Mucosa of descending colon (tissue), 3 donors: Measurements from ENCODE around the gene NFIX. TPM values are rescaled to one million over a fixed set of nuclear protein-coding genes. Genes with fewer than 3 reads are reported as not detected.

Experiments
- ATAC-seq: fragments of 200-7000 bp; cut with Tn5 transposase; one replicate; pipeline ENCODE4 v1.9.1; 2020; ENCODE audit warnings: mild to moderate bottlenecking, moderate library complexity
- DNase-seq, 3 donors: peaks; one replicate each; pipeline ENCODE4 v3.0.0-alpha.2; 2020
- H3K36me3 ChIP-seq: fragments of 200-600 bp; one replicate; pipeline ENCODE4 v1.8.0; 2021; ENCODE audit warnings: low read depth, mild to moderate bottlenecking
- H3K4me1 ChIP-seq: fragments of 200-600 bp; one replicate; pipeline ENCODE4 v1.8.0; 2021; ENCODE audit warnings: low read depth, mild to moderate bottlenecking
- H3K4me3 ChIP-seq: fragments of 200-600 bp; one replicate; pipeline ENCODE4 v1.8.0; 2021; ENCODE audit warnings: mild to moderate bottlenecking
- H3K9me3 ChIP-seq: fragments of 200-600 bp; one replicate; pipeline ENCODE4 v1.8.0; 2021; ENCODE audit warnings: mild to moderate bottlenecking
- CTCF ChIP-seq: fragments of 200-600 bp; IDR thresholded peaks from one replicate; pipeline ENCODE4 v1.8.0; 2022; ENCODE audit warnings: antibody characterized with exemption, mild to moderate bottlenecking
- intact Hi-C, 2 donors: fragments of 100-400 bp; cut with DNase I in 1 of 2; cut with micrococcal nuclease in 1 of 2; formaldehyde crosslinking; loops; one replicate each; pipeline versions ENCODE4 v1.11.0 to v1.11.1; 2022; cut with DNase I, micrococcal nuclease
- total RNA-seq, 3 donors: library from RNA; stranded (reverse); fragmentation: NEBNext Ultra II Directional in 2 of 3; extraction: Animal tissue kit (Norgen Biotek cat#: 25700) in 2 of 3; gene quantifications; one replicate each; pipeline versions ENCODE4 v1.2.1 to v1.2.4, GENCODE V29; 2021 to 2023
- donor health status: DM: no; HTN: no; CAD: no; lungs with moderate emphysema.
- donor health status: DM: no; HTN: no; CAD: no.
- donor health status: DM: no; HTN: yes; CAD: no.

Gene NFIX
- total RNA-seq, 3 donors from 2014 or later: 59.4 to 238 (median 64.6) TPM

GRCh38 chr19:13010038-13010991 is 15.0 kb downstream of the NFIX start:
- Histone ChIP-seq H3K4me1 (peaks cover 25% of the 10 kb centered on the region), H3K4me3 (no peak overlapping the region), H3K36me3 (no peaks in the 10 kb centered on the region), H3K9me3 (no peaks in the 10 kb centered on the region)
- intact Hi-C loops: no loop called here
- DNase-seq (peak in 1 of 3 donors; percentile 55), ATAC-seq (no peak)
- TF ChIP-seq CTCF: no peak

GRCh38 chr19:13010992-13011652 is 15.8 kb downstream of the NFIX start:
- Histone ChIP-seq H3K4me1 (peaks cover 27% of the 10 kb centered on the region), H3K9me3 (no peaks in the 10 kb centered on the region), H3K36me3 (no peaks in the 10 kb centered on the region), H3K4me3 (no peak overlapping the region)
- DNase-seq: peak in 1 of 3 donors; percentile 46
- no peak for TF ChIP-seq CTCF
- no peak for ATAC-seq
- intact Hi-C loops: no loop called here

- intact Hi-C loops: no loop called here
- no peak for TF ChIP-seq CTCF
- peak in 1 of 3 donors; percentile 52 for DNase-seq
- peaks cover 28% of the 10 kb centered on the region for H3K4me1 ChIP-seq
- H3K4me3 ChIP-seq: no peak overlapping the region
- ATAC-seq: no peak
- H3K9me3 ChIP-seq: no peaks in the 10 kb centered on the region
- no peaks in the 10 kb centered on the region for H3K36me3 ChIP-seq
Measured at GRCh38 chr19:13011653-13012389, 16.5 kb downstream of the NFIX start.

- intact Hi-C loops: no loop called here
- no peaks in the 10 kb centered on the region for H3K9me3 ChIP-seq
- no peak overlapping the region for H3K4me3 ChIP-seq
- no peak for ATAC-seq
- no peak for DNase-seq
- TF ChIP-seq CTCF: no peak
- H3K4me1 ChIP-seq: peaks cover 26% of the 10 kb centered on the region
- no peaks in the 10 kb centered on the region for H3K36me3 ChIP-seq
Measured at GRCh38 chr19:13012390-13012689, 17.1 kb downstream of the NFIX start.

GRCh38 chr19:13012690-13013608 is 17.7 kb downstream of the NFIX start:
- no peaks in the 10 kb centered on the region for H3K9me3 ChIP-seq
- ATAC-seq: peak; percentile 86
- H3K36me3 ChIP-seq: no peaks in the 10 kb centered on the region
- TF ChIP-seq CTCF: no peak
- H3K4me3 ChIP-seq: no peak overlapping the region
- intact Hi-C loops: no loop called here
- H3K4me1 ChIP-seq: peaks cover 20% of the 10 kb centered on the region
- peak; percentile 73 to 79 (median 73) for DNase-seq
